Stomach smooth muscle (tissue), 2 donors: ENCODE measurements around the gene ADARB1.

Experiments used
- H3K27ac ChIP-seq: one replicate; pipeline ENCODE4 v1.7.0; 2013; ENCODE audit warnings: mild to moderate bottlenecking, low read length, inconsistent platforms
- H3K27me3 ChIP-seq, 2 donors: one replicate each; pipeline ENCODE4 v1.7.0; 2013; ENCODE audit warnings: low read length in 2 of 2; ENCODE audit not compliant: insufficient read depth in 2 of 2, control insufficient read depth in 1 of 2
- H3K36me3 ChIP-seq, 2 donors: one replicate each; pipeline ENCODE4 v1.7.0; 2013; ENCODE audit warnings: low read length in 2 of 2; ENCODE audit not compliant: control insufficient read depth in 2 of 2, insufficient read depth in 2 of 2
- H3K4me1 ChIP-seq: one replicate; pipeline ENCODE4 v1.7.0; 2013; ENCODE audit warnings: low read length; ENCODE audit not compliant: control insufficient read depth, insufficient read depth
- H3K4me3 ChIP-seq, 2 donors: one replicate each; pipeline ENCODE4 v1.7.0; 2013; ENCODE audit warnings: low read length in 2 of 2
- H3K9ac ChIP-seq, 2 donors: one replicate each; pipeline ENCODE4 v1.7.0; 2013; ENCODE audit warnings: low read length in 2 of 2, mild to moderate bottlenecking in 1 of 2
- H3K9me3 ChIP-seq, 2 donors: one replicate each; pipeline ENCODE4 v1.7.0; 2013; ENCODE audit warnings: low read length in 2 of 2; ENCODE audit not compliant: control insufficient read depth in 2 of 2
- donor health status: healthy.
- donor health status: Pancreatic carcinoma.

The ADARB1 gene

GRCh38 chr21:45109831-45110492 lies 35.6 kb downstream of the ADARB1 start:
- no peaks in the 10 kb centered on the region for H3K27me3 ChIP-seq
- peaks cover 0 to 2% of the 10 kb centered on the region in 2 donors for H3K36me3 ChIP-seq
- H3K9ac ChIP-seq, result no peak overlapping the region
- no peaks in the 10 kb centered on the region for H3K9me3 ChIP-seq
- H3K27ac ChIP-seq, result peak overlapping the region; percentile 18
- H3K4me3 ChIP-seq, result peak overlapping the region in 1 of 2 donors; percentile 15
- H3K4me1 ChIP-seq, result peaks cover 43% of the 10 kb centered on the region

- no peak overlapping the region for H3K4me3 ChIP-seq
- no peaks in the 10 kb centered on the region for H3K27me3 ChIP-seq
- H3K9ac ChIP-seq, result no peak overlapping the region
- H3K4me1 ChIP-seq, result peaks cover 43% of the 10 kb centered on the region
- no peak overlapping the region for H3K27ac ChIP-seq
- no peaks in the 10 kb centered on the region for H3K9me3 ChIP-seq
- peaks cover 0 to 2% of the 10 kb centered on the region in 2 donors for H3K36me3 ChIP-seq
Observed at GRCh38 chr21:45110873-45111624, 36.7 kb downstream of the ADARB1 start.

GRCh38 chr21:45111703-45112102 lies 37.3 kb downstream of the ADARB1 start:
- Histone ChIP-seq H3K9ac (no peak overlapping the region), H3K4me1 (peaks cover 37% of the 10 kb centered on the region), H3K27me3 (no peaks in the 10 kb centered on the region), H3K4me3 (no peak overlapping the region), H3K9me3 (no peaks in the 10 kb centered on the region), H3K27ac (no peak overlapping the region), H3K36me3 (peaks cover 0 to 2% of the 10 kb centered on the region in 2 donors)

GRCh38 chr21:45112371-45112770 lies 38.0 kb downstream of the ADARB1 start:
- Histone ChIP-seq H3K9me3 (no peaks in the 10 kb centered on the region), H3K4me3 (no peak overlapping the region), H3K27me3 (no peaks in the 10 kb centered on the region), H3K36me3 (peaks cover 0 to 2% of the 10 kb centered on the region in 2 donors), H3K9ac (no peak overlapping the region), H3K4me1 (peaks cover 36% of the 10 kb centered on the region), H3K27ac (no peak overlapping the region)

- Histone ChIP-seq H3K9ac (no peak overlapping the region), H3K4me3 (peak overlapping the region in 1 of 2 donors; percentile 22), H3K9me3 (no peaks in the 10 kb centered on the region), H3K4me1 (peaks cover 36% of the 10 kb centered on the region), H3K36me3 (peaks cover 0 to 2% of the 10 kb centered on the region in 2 donors), H3K27ac (no peak overlapping the region), H3K27me3 (no peaks in the 10 kb centered on the region)
Observed at GRCh38 chr21:45113543-45113942, 39.2 kb downstream of the ADARB1 start.

GRCh38 chr21:45114072-45114471 lies 39.7 kb downstream of the ADARB1 start:
- peaks cover 0 to 2% of the 10 kb centered on the region in 2 donors for H3K36me3 ChIP-seq
- H3K9ac ChIP-seq, result no peak overlapping the region
- no peak overlapping the region for H3K4me3 ChIP-seq
- H3K4me1 ChIP-seq, result peaks cover 36% of the 10 kb centered on the region
- no peak overlapping the region for H3K27ac ChIP-seq
- H3K27me3 ChIP-seq, result no peaks in the 10 kb centered on the region
- no peaks in the 10 kb centered on the region for H3K9me3 ChIP-seq

GRCh38 chr21:45114475-45114874 lies 40.1 kb downstream of the ADARB1 start:
- Histone ChIP-seq H3K27me3 (no peaks in the 10 kb centered on the region), H3K36me3 (peaks cover 0 to 2% of the 10 kb centered on the region in 2 donors), H3K9me3 (no peaks in the 10 kb centered on the region), H3K27ac (no peak overlapping the region), H3K4me1 (peaks cover 34% of the 10 kb centered on the region), H3K4me3 (no peak overlapping the region), H3K9ac (no peak overlapping the region)

GRCh38 chr21:45115141-45115540 lies 40.8 kb downstream of the ADARB1 start:
- Histone ChIP-seq H3K27ac (no peak overlapping the region), H3K4me1 (peaks cover 27% of the 10 kb centered on the region), H3K36me3 (peaks cover 0 to 2% of the 10 kb centered on the region in 2 donors), H3K27me3 (no peaks in the 10 kb centered on the region), H3K4me3 (no peak overlapping the region), H3K9me3 (no peaks in the 10 kb centered on the region), H3K9ac (no peak overlapping the region)

- no peak overlapping the region for H3K9ac ChIP-seq
- H3K4me3 ChIP-seq, result no peak overlapping the region
- H3K36me3 ChIP-seq, result peaks cover 0 to 6% of the 10 kb centered on the region in 2 donors
- H3K27ac ChIP-seq, result no peak overlapping the region
- peaks cover 19% of the 10 kb centered on the region for H3K4me1 ChIP-seq
- no peaks in the 10 kb centered on the region for H3K27me3 ChIP-seq
- H3K9me3 ChIP-seq, result no peaks in the 10 kb centered on the region
Observed at GRCh38 chr21:45116066-45116465, 41.7 kb downstream of the ADARB1 start.

- no peak overlapping the region for H3K27ac ChIP-seq
- H3K9me3 ChIP-seq, result no peaks in the 10 kb centered on the region
- no peaks in the 10 kb centered on the region for H3K27me3 ChIP-seq
- H3K9ac ChIP-seq, result no peak overlapping the region
- H3K4me1 ChIP-seq, result peaks cover 14% of the 10 kb centered on the region
- H3K36me3 ChIP-seq, result peaks cover 0 to 9% of the 10 kb centered on the region in 2 donors
- H3K4me3 ChIP-seq, result no peak overlapping the region
Observed at GRCh38 chr21:45117314-45117713, 42.9 kb downstream of the ADARB1 start.

- Histone ChIP-seq H3K4me1 (peaks cover 12% of the 10 kb centered on the region), H3K9me3 (no peaks in the 10 kb centered on the region), H3K27ac (no peak overlapping the region), H3K36me3 (peaks cover 0 to 9% of the 10 kb centered on the region in 2 donors), H3K4me3 (no peak overlapping the region), H3K9ac (no peak overlapping the region), H3K27me3 (no peaks in the 10 kb centered on the region)
Observed at GRCh38 chr21:45118099-45118498, 43.7 kb downstream of the ADARB1 start.
